Measurements from ENCODE around the gene TXNDC15.
"Not testable (repeated sequence)": the region's sequence is repeated elsewhere in the genome, so short reads cannot be mapped to it uniquely, and the experiment has no call there.

TXNDC15 gene

DNA sequence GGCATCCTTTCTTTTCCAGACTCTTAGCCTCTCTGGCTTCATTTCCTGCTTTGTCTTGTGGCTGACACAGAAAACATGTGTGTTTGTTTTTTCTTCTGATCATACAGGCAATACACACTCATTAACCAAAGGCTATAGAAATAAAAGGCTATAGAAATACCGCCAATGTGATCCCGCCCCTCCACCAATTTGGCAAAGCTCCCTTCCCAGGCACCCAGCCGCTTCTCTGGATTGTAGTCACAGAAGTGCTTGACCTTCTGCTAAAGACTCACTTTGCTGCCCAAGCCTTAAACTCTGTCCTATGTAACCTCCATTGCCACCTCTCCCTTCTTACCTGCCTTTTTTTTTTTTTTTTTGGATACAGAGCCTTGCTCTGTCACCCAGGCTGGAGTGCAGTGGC, 5.3 kb downstream of the TXNDC15 start:
- DNase-seq, result no peak

DNA sequence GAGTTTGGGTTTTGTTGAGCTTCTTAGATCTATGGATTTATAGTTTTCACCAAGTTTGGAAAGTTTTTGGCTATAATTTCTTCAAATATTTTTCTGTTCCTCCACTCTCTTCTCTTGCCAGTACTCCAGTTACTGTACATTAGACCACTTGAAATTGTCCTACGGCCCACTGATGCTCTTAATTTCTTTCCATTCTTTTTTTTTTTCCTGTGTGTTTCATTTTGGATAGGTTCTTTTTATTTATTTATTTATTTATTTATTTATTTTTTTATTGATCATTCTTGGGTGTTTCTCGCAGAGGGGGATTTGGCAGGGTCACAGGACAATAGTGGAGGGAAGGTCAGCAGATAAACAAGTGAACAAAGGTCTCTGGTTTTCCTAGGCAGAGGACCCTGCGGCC, 6.8 kb downstream of the TXNDC15 start:
- not testable (repeated sequence) for DNase-seq

DNA sequence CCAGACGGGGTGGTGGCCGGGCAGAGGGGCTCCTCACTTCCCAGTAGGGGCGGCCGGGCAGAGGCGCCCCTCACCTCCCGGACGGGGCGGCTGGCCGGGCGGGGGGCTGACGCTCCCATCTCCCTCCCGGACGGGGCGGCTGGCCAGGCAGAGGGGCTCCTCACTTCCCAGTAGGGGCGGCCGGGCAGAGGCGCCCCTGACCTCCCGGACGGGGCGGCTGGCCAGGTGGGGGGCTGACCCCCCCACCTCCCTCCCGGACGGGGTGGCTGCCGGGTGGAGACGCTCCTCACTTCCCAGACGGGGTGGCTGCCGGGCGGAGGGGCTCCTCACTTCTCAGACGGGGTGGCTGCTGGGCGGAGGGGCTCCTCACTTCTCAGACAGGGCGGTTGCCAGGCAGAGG, 7.5 kb downstream of the TXNDC15 start:
- not testable (repeated sequence) for DNase-seq

DNA sequence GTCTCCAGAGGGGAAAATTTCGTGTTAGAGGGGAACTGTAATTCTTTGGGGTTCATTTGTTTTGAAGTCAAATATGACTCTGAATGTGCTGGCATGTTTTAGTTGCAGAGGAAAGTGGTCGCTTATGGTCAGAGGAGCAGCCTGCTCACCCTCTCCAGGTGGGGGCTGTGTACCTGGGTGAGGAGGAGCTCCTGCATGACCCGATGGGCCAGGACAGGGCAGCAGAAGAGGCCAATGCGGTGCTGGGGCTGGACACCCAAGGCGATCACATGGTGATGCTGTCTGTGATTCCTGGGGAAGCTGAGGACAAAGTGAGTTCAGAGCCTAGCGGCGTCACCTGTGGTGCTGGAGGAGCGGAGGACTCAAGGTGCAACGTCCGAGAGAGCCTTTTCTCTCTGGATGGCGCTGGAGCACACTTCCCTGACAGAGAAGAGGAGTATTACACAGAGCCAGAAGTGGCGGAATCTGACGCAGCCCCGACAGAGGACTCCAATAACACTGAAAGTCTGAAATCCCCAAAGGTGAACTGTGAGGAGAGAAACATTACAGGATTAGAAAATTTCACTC, 13.5 kb downstream of the TXNDC15 start:
- no peak for DNase-seq

DNA sequence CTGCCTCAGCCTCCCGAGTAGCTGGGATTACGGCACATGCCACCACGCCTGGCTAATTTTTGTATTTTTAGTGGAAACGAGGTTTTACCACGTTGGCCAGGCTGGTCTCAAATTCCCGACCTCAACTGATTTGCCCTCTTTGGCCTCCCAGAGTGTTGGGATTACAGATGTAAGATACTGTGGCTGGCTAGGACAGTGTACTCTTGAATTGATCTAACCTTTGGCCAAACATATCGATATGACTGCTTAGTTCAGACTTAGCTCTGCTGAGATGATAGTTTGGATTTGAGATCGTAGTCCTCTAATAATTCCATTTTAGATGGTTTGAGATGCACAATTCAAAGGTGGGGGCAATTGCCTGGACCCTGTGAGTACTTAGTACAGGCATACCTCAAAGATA, 15.2 kb downstream of the TXNDC15 start:
- DNase-seq, result no peak

GRCh38 chr5:134891473-134891872, 17.3 kb downstream of the TXNDC15 start:
- DNase-seq, result no peak

- DNase-seq, result no peak
Observed at GRCh38 chr5:134892282-134892681, 18.1 kb downstream of the TXNDC15 start.

- no peak for DNase-seq
Observed at GRCh38 chr5:134892926-134893325, 18.8 kb downstream of the TXNDC15 start.

DNA sequence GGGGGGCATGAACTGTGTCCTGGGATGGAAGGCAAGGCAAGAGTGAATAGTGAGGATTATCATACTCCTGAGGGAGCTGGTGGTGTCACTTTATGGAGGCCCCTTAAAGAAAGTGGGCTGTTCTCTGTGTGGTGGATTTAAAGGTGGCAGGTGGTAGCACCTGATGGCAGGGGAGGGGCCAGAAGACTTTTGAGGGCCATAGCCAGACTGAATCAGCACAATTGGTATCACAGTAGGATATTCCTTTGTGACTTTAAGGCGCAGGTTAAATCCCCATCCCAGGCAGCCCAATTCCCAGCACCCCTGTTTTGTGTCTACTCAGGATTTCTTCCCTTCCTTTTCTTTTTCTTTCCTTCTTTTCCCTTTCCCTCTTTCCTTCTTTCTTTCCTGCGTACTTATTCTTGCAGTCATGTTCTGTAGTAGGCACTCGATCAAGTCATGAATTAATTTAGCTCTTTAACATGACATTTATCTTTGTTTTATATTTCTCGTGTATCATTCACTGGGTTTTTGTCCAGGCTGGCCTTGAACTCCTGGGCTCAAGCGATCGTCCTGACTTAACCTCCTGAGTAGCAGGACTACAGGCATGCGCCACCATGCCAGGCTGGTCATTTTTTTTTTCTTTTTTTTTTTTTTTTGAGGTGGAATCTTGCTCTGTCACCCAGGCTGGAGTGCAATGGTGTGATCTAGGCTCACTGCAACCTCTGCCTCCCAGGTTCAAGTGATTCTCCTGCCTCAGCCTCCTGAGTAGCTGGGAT, 19.8 kb downstream of the TXNDC15 start:
- no peak for DNase-seq

DNA sequence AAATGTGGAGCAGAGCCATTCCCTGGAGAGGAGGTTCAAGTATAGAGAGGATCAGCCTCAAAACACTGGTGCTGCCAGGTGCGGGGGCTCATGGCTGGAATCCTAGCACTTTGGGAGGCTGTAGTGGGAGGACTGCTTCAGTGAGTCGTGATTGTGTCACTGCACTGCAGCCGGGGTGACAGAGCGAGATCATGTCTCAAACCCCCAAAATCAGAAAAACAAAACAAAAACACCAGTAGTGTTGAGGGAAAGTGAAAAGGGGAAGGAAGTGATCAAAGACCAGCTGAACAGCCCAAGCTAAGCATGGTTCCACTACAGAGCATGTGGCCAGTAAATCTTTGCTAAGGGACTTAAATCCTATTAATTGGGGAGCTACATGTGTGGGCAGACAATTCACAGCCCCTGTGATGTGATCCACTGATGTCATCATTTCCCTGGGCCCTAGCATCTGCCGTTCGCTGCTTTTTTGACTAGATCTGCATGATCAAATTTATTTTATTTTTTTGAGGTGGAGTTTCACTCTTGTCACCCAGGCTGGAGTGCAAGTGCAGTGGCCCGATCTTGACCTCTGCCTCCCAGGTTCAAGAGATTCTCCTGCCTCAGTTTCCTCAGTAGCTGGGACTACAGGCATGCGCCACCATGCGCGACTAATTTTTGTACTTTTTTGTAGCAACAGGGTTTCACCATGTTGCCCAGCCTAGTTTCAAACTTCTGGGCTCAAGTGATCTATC, 28.1 kb downstream of the TXNDC15 start:
- DNase-seq, result peak; percentile 42

DNA sequence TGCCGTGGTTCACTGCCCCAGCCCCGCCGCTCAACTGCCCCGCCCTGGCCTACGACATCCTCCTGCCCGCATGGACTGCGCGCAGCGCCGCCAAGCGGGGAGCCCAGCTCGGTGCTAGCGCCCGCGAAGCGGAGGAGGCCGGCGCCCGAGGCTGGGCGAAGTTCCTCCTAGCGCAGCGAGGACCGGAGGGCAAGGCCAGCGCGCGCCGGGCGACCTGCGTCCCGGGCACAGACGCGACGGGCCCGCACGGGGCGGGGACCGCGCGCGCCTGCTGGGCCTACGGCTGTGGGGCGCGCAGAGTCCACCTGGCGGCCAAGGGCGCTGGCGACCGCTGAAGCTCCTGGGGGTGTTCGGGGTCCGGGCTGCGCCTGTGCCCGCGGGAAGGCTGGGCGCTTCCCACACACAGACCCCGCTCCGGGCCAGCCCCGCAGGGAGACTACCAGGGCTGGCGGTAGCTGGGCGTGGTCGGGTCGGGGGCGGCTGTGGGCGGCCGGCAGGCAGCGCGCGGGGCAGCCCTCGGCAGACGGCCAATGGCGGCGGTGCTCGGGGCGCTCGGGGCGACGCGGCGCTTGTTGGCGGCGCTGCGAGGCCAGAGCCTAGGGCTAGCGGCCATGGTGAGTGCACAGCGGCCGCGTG, 30.6 kb downstream of the TXNDC15 start, which contains the start of gene PCBD2:
PCBD2 (plus strand) TSS at position 522 of the 636 bp plus-strand sequence; CDS start at position 531, 9 bp downstream.
- DNase-seq, result peak; percentile 91

GRCh38 chr5:134905246-134905996, 31.2 kb downstream of the TXNDC15 start:
- DNase-seq, result peak; percentile 74

GRCh38 chr5:134906811-134907210, 32.6 kb downstream of the TXNDC15 start:
- DNase-seq, result no peak

- DNase-seq, result not testable (repeated sequence)
Observed at GRCh38 chr5:134910752-134911151, 36.6 kb downstream of the TXNDC15 start.

DNA sequence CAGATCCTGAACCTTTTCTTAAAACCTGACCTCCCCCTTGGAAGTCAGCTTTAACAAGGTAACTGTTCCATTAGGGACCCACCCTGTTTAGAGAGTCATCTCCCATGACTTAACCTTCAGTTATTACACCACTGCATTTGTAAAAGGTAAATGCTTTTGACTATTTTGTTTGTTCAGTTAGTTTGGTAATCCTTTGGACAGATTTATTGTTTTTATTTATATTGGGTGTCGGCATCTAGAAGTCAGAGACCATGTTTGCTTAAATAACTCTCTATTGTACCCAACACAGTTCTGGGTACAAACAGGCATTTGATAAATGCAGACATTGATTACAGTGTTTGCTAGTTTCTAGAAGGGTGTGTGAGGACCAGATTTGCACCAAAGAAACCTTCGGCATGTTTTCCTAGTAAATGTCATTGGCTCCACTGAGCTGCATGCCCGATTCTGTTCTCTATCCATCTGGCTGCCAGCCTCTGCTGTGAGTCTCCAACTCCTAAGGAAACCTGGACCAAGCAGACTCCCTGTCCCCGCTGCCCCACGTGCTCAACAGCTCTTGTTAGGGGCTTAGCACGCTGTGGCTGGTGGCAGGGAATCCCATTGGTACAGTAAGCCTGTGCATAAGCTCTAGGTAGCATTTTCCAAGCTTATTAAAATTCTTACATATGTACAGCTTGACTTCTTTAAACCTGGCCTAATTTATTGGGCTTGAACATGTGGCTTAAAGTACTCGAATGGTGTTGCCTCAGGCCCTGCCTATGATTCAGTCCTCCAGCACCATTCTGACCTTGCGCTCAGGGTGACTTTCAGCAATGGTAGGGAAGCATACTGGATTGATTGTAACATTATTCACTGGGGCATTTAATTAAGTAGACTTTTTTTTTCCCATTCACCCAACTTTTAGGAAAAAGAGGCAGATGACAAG, 37.4 kb downstream of the TXNDC15 start:
- DNase-seq, result peak; percentile 45

- no peak for DNase-seq
Observed at GRCh38 chr5:134913254-134913653, 39.1 kb downstream of the TXNDC15 start.

DNA sequence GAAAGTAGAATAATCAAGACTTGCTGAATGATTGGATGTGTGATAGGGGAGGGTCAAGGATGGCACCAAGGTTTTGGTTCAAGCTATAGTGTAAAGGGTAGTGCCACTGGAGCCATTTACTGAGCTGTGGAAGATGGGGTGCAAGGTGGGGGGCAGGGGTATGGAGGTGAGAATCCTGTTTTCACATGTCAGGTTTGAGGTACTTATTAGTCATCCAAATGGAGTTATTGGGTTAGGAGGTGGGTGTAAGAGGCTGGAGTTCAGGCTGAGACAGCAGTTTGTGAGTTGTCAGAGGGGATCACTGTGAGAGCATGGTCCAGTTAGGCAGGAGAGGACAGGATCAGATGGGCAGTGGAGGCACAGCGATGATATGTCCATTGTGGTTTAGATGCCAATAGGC, 39.6 kb downstream of the TXNDC15 start:
- DNase-seq, result no peak

DNA sequence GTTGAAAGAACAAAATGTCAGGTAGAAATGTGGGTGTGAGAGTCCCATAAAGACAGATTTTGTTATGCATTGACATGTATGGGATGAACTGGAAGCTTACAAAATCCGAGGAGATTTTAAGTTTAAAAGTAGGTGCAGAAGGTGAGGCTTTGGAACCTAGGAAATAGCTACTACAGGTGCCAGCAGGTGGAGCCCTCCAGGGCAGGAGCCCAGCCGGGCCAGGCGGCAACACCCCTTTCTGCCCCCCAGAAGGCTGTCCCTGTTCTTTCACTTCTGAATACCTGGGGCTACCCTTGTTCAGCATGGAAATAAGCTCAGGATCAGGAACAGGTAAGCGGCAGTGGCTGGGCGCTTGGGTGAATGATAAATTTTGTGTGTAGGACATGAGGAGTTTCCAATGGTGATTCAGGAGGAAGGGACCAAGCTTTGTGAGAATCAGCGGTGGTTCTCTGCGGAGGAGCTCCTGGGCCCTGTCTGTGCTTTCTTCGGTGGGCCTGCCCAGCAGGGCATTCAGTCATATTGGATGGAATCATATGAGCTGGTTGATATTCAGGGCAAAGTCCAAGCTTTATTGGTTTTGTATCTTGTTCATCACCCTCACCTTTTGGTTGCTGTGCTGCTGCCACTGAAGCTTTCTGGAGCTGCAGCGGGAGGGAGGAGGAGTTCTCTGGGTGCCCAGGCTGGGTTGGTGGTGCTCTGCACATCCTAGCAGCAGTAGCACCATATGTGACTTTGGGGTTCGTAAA, 43.1 kb downstream of the TXNDC15 start:
- no peak for DNase-seq

DNA sequence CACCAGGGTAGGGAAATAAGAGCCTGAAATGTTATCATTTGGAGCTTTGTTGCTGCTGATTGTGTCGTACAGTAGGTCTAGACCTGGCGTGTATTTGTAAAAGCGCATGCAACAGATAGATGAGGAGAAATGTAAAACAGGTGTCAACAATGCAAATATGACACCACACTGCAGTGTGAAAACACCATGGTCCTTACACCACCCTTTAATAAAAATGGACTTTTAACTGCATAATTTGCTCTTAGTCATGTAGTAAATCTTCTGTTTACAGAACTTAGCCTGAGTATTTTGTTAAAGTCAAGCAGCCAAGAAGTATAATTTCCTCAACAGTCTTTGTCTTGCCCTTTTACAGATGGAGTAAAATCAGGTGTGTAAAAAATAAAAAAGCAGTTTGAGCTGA, 44.7 kb downstream of the TXNDC15 start:
- DNase-seq, result no peak

DNA sequence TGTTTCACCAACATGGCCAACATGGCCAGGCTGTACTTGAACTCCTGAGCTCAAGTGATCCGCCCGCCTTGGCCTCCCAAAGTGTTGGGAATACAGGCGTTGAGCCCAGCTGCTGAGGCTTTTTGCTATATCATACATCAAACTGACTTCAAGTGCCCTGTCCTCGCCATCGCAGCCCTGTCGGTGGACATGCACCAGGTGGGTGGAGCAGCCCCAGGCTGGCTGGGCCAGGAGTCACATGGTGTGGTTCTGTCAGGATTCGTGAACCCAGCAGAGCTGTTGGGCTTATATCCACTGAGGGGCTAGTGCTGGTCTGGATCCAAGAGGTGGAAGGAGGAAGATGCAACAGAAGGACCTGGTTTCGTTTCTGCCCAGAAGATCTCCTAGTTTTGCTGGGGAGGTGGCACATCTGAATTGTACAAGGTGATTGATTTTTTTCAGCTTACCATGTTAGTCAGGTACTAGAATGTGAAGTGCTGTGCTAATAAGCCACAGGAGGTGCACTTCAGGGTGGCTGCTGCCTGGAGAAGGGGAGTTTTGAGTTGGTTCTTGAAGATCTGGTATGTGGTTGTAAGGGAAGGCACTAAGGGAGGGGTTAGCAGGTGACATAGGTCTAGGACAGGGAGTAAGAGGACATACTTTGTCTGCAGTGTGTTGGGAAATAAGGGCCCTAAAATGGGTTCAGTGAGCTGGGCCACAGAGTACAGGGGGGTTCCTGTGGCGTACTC, 46.8 kb downstream of the TXNDC15 start:
- no peak for DNase-seq

Data from EL (cell line).